GM19395 (cell line): ENCODE data around the gene TECTB.

Experiments used
- ATAC-seq: cut with Tn5 transposase; IDR thresholded peaks from one replicate; pipeline ENCODE4 v1.9.1; 2021; ENCODE audit warnings: mild to moderate bottlenecking, moderate library complexity; ENCODE audit not compliant: unreplicated experiment

TECTB gene

DNA sequence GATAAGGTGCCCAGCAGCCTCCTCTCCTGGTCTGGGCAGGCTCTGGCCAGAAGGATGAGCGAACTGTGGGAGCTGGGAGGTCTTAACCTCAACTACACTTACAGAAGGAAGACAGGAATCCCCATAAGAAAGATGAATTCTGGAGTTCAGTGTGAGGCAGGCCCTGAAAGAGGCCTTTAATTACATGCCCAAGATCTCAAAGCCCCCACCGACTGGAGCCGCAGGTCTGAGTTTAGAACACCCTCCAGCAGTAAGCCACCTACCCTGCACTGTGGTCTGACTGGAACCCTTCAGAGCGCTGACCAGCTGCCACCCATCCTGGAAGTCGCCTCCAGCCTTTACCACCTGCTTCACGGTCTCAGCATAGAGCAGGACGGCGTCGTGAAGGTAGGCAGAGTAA lies 62.5 kb downstream of the TECTB start:
- no peak for ATAC-seq

DNA sequence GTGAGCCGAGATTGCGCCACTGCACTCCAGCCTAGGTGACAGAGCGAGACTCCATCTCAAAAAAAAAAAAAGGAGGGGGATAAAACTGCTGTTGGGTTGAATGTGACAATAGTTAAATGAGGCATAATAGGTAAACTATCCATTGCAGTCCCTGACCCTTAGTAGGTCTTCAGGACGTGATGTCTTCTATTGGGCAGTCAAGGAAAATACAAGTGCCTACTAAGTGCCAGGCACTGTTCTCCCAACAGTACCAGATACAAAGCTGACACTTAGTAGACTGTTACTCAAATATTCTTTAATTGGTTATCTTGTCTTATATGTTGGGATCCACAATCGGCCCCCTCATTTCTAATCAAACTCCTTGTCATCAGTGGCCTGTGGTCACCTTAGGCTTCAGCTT lies 63.6 kb downstream of the TECTB start:
- no peak for ATAC-seq

DNA sequence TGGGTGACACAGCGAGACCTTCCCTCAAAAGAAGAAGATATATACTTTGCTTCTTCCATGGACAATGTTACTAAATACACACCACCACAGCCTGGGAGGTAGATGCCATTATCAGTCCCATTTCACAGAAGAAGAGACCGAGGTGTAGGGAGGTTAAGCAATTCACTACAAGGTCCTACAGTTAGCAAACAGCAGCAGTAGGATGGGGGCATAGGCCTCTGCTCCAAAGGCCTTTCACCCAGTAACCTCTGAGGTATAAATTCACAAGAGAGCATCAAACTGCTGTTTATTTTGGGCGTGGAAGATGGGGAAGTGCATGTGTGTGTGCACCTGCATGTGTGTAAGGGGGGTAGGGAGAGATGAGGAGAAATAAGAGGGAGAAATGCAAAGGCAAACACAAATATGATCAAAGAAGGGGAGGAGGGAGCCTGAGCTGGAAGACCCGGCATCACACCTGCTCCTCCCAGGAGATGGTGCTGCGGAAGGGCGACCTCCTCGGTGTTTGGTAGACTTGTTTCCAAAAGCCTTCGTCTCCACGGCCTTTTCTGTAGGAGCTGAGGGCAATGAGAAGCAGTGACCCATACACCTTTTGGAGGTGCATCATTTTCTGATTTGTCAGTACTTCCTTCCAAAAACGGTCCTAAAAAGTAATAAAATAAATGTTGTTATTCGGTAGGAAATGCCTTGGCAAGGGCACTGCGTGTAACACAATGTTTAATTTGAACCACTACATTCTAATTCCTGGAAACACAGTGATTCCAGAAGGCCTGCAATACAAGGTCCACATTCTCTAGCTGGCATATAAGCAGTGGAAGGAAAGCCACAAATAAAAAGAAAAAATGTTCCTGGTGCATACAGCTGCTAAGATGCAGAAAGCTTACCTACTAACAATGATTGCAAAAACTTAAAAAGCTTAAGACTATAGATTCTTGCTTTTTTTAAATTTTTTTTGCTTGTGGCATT lies 64.8 kb downstream of the TECTB start:
- no peak for ATAC-seq

DNA sequence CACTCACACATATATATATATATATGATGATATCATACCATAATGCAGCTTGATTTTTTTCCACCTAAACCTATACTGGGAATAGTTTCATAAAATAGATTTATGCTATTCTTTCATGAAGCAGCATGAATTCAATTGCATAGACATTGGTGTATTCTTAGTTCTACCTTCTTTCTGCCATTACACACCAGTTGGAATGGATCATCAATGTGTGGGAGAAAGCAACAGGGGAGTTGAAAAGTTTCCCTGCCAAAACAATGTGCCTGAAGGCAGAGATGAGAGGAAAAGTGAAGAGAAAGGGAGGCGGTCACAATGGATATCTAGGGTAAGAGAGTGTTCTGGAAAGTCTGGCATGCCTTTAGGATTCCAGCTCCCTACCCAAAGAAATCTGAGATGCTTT lies 65.6 kb downstream of the TECTB start:
- no peak for ATAC-seq

DNA sequence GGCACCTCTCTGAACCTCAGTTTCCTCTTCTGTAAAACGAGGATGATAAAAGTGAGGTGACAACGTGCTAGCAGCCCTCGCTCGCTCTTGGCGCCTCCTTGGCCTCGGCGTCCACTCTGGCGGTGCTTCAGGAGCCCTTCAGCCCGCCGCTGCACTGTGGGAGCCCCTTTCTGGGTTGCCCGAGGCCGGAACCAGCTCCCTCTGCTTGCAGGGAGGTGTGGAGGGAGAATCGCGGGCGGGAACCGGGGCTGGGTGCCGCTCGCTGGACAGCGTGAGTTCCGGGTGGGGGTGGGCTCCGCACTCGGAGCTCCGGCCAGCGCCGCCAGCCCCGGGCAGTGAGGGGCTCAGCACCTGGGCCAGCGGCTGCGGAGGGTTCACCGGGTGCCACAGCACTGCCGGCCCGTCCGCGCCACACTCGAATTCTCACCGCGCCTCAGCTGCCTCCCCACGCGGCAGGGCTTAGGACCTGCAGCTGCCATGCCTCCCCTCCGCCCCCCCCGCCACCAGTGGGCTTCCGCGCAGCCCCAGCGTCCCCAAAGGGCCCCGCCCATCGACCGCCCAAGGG lies 66.4 kb downstream of the TECTB start:
- no peak for ATAC-seq

DNA sequence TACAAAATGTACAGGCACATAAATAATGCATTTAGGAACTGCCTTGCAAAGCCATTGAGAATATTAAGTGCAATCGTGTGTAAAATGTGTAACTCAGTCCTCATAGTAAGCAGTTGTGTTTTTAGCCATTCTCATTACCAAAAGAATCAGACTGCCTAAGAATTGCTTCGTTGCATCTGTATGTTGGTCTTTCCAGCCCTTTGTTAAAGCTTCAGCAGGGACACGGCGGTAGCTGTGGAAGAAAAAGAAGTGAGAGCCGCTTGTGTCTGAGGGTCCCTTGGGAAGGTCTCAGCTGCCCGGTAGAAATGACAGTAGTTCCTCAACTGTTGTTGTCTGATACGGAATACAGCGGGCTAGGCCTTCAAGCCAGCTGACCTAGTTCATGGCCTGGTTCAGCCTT lies 67.9 kb downstream of the TECTB start:
- no peak for ATAC-seq

DNA sequence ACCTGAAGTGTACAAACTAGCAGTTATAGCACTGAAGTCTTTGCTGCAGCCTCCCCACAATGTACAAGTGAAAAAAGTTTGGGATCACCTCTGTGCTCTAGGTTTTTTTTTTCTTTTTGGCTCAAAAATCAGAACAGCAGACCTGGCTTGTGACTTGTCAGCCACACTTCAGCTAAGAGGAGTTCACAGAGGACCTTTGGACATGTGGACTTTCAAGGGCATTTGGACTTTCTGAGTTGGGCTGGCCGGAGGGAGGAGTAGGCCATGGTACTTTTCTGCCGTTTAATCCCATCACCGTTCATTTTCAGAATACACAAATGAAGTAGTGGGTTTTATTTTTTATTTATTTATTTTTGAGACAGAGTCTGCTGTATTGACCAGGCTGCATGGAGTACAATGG lies 68.8 kb downstream of the TECTB start:
- ATAC-seq = no peak

DNA sequence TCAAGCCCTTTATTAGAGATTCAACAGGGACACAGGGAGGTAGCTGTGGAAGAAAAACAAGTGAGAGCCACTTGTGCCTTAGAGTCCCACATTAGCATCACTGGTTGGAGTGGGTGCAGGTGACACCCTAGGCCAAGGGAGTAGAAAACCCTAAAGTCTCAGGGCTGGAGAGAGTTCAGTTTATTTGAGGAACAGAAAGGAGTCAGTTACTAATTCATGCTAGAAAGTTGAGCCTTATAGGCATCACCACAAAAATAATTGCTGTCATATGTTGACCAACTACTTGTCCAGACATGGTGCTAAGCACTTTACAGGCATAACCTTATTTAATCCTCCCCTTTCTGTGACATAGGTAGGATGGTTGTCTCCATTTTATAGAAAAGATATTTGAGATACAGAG lies 69.8 kb downstream of the TECTB start:
- ATAC-seq = no peak
